ENCODE measurements around the gene SOX6.

Gene SOX6

DNA sequence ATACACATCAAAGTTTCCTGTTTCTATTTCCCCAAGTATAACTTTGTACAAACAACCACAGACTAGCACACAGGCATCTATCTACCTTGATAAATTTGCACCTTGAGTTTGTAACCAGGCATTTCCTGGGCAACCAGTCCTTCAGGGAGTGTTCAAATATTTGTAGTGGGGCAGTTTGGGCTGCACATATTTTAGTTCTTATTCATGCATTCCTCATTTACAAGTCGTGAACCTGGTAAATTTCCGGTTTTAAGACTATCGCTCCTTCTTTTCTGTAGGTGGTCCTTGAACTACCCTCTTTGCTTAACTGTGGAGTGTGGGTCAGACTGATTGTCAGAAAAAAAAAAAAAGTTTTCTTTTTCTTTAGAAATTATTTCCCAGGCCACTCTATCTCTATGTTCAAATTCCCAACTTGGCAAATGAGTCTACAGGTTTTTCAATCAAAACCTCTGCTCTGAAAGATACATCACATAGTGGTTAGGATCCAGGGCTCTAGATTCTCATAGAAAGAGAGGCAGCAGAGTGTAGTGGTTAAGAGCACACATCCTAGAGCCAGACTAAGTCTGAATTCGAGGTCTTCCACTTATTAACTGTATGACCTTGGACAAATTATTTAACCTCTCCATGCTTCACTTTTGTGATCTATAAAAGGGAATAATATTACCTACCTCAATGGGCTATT is 201.5 kb downstream of the SOX6 start:
- H3K4me2 ChIP-seq = no peak overlapping the region
- TF ChIP-seq, protein P1, sequence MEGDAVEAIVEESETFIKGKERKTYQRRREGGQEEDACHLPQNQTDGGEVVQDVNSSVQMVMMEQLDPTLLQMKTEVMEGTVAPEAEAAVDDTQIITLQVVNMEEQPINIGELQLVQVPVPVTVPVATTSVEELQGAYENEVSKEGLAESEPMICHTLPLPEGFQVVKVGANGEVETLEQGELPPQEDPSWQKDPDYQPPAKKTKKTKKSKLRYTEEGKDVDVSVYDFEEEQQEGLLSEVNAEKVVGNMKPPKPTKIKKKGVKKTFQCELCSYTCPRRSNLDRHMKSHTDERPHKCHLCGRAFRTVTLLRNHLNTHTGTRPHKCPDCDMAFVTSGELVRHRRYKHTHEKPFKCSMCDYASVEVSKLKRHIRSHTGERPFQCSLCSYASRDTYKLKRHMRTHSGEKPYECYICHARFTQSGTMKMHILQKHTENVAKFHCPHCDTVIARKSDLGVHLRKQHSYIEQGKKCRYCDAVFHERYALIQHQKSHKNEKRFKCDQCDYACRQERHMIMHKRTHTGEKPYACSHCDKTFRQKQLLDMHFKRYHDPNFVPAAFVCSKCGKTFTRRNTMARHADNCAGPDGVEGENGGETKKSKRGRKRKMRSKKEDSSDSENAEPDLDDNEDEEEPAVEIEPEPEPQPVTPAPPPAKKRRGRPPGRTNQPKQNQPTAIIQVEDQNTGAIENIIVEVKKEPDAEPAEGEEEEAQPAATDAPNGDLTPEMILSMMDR (conservative IDR thresholded peaks at IDR 0.05; ENCODE audit: low read depth, low read length) = no peak

DNA sequence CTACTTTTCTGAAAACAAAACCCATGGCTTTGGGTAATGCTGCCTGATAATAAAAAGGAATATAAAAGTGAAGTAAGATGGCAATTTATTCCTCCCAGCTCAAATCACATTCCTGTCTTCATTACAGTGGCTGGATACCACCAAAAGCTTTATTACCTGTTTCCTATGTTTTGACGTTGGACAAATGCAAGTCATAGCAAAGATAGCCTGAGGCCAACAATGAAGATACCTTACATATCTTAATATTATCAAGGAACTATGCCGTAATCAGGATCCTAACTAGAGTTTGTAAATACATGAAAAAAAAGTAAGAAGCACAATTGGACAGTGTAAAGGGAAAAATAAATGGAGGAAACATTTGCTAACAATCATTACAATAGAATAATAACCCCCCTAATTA is 202.4 kb downstream of the SOX6 start:
- no peaks in the 10 kb centered on the region for H3K79me2 ChIP-seq (ENCODE audit: insufficient read depth, low read depth)
- H3K27ac ChIP-seq = no peak overlapping the region
- H3K36me3 ChIP-seq (ENCODE audit: insufficient read depth) = no peaks in the 10 kb centered on the region
- TF ChIP-seq, protein P1 (conservative IDR thresholded peaks at IDR 0.05; ENCODE audit: low read depth, low read length) = no peak
- no peaks in the 10 kb centered on the region for H4K20me1 ChIP-seq (ENCODE audit: insufficient read depth)
- no peak overlapping the region for H2AFZ ChIP-seq (ENCODE audit: low read depth)
- H3K4me1 ChIP-seq (ENCODE audit: low read depth, poor library complexity, severe bottlenecking) = no peaks in the 10 kb centered on the region
- no peak overlapping the region for H3K4me3 ChIP-seq (IDR thresholded peaks at IDR 0.05; ENCODE audit: insufficient read depth, low read depth, low read length)
- no peaks in the 10 kb centered on the region for H3K27me3 ChIP-seq (ENCODE audit: insufficient read depth, low read depth)
- H3K4me2 ChIP-seq = no peak overlapping the region
- no peak overlapping the region for H3K9ac ChIP-seq

More for the DNA sequence above, 201.5 kb downstream of the SOX6 start:
- Histone ChIP-seq H3K27me3 (ENCODE audit: insufficient read depth, low read depth) (no peaks in the 10 kb centered on the region), H3K36me3 (ENCODE audit: insufficient read depth) (no peaks in the 10 kb centered on the region), H3K4me1 (ENCODE audit: low read depth, poor library complexity, severe bottlenecking) (no peaks in the 10 kb centered on the region), H4K20me1 (ENCODE audit: insufficient read depth) (no peaks in the 10 kb centered on the region), H3K79me2 (ENCODE audit: insufficient read depth, low read depth) (no peaks in the 10 kb centered on the region), H3K27ac (no peak overlapping the region), H3K9ac (no peak overlapping the region), H3K4me3 (IDR thresholded peaks at IDR 0.05; ENCODE audit: insufficient read depth, low read depth, low read length) (no peak overlapping the region), H2AFZ (ENCODE audit: low read depth) (no peak overlapping the region)

DNA sequence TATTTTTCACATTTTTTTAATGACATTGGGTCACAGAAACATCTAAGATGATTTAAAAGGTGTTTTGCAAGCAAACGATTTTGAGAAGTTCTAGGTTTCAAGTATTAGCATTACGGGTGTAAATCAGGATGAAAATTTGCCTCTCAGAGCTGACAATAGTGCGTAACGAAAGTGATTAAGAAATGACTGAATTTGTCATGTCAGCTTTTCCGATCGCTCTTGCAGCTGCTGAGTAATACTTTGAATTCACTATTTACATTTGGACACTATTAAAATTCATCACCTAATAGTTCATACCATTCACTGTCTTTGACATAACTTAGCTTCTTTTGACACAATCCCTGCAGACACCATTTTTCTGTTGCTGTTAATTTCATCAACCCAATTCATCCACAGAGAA is 205.2 kb downstream of the SOX6 start:
- H4K20me1 ChIP-seq (ENCODE audit: insufficient read depth) = no peaks in the 10 kb centered on the region
- no peaks in the 10 kb centered on the region for H3K79me2 ChIP-seq (ENCODE audit: insufficient read depth, low read depth)
- no peak overlapping the region for H3K9ac ChIP-seq

DNA sequence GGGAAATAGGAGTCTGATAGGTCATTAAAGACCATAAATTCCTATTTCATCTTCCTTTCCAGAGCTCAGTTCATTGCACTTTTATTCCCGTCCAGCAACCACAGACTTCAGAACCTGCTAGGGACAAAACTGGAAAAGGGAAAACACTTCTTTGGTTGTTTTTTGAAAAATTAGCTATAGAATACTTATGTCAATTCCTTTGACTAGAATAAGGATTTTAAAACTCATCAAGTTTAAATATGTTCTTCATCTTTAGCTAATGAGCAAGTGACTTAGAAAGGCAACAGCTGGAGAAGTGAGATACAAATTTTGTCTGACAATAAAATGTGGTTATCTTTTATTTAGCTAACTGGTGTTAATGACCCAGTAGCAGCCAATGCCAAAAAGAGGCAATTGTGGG is 206.9 kb downstream of the SOX6 start:
- Histone ChIP-seq H3K4me3 (IDR thresholded peaks at IDR 0.05; ENCODE audit: insufficient read depth, low read depth, low read length) (no peak overlapping the region), H3K4me1 (ENCODE audit: low read depth, poor library complexity, severe bottlenecking) (no peaks in the 10 kb centered on the region), H3K4me2 (no peak overlapping the region), H3K27me3 (ENCODE audit: insufficient read depth, low read depth) (no peaks in the 10 kb centered on the region), H3K9ac (no peak overlapping the region), H3K79me2 (ENCODE audit: insufficient read depth, low read depth) (no peaks in the 10 kb centered on the region), H3K36me3 (ENCODE audit: insufficient read depth) (no peaks in the 10 kb centered on the region), H2AFZ (ENCODE audit: low read depth) (no peak overlapping the region), H4K20me1 (ENCODE audit: insufficient read depth) (no peaks in the 10 kb centered on the region), H3K27ac (no peak overlapping the region)
- TF ChIP-seq, protein P1 (conservative IDR thresholded peaks at IDR 0.05; ENCODE audit: low read depth, low read length) = no peak

More for the DNA sequence above, 205.2 kb downstream of the SOX6 start:
- Histone ChIP-seq H3K36me3 (ENCODE audit: insufficient read depth) (no peaks in the 10 kb centered on the region), H3K4me1 (ENCODE audit: low read depth, poor library complexity, severe bottlenecking) (no peaks in the 10 kb centered on the region), H3K27me3 (ENCODE audit: insufficient read depth, low read depth) (no peaks in the 10 kb centered on the region), H2AFZ (ENCODE audit: low read depth) (no peak overlapping the region), H3K4me2 (no peak overlapping the region), H3K4me3 (IDR thresholded peaks at IDR 0.05; ENCODE audit: insufficient read depth, low read depth, low read length) (no peak overlapping the region), H3K27ac (no peak overlapping the region)
- TF ChIP-seq, protein P1 (conservative IDR thresholded peaks at IDR 0.05; ENCODE audit: low read depth, low read length) = no peak
